ENCODE measurements around the gene SLC25A38.

DNA sequence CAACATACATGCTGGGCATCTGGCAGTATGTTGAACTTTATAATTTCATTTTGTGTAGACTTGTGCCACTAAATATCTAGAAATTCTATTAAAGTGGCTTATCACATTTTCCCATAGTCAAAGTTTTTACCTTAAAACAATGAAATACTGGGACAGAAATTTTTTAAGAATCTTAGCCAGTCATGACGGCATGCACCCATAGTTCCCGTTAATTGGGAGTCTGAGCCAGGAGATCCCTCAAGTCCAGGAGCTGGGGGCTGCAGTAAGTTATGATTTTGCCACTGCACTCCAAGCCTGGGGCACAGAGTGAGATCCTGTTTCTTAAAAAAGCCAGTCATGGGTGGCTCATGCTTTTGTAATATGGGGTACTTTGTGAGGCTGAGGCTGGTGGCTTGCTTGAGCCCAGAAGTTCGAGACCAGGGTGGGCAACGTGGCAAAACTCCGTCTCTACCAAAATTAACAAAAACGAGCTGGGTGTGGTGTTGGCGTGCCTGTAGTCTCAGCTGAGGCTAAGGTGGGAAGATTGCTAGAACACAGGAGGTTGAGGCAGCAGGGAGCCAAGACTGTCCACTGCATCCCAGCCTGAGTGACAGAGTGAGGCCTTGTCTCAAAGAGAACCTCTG, 26.5 kb downstream of the SLC25A38 start:
- TF ChIP-seq, protein P1, sequence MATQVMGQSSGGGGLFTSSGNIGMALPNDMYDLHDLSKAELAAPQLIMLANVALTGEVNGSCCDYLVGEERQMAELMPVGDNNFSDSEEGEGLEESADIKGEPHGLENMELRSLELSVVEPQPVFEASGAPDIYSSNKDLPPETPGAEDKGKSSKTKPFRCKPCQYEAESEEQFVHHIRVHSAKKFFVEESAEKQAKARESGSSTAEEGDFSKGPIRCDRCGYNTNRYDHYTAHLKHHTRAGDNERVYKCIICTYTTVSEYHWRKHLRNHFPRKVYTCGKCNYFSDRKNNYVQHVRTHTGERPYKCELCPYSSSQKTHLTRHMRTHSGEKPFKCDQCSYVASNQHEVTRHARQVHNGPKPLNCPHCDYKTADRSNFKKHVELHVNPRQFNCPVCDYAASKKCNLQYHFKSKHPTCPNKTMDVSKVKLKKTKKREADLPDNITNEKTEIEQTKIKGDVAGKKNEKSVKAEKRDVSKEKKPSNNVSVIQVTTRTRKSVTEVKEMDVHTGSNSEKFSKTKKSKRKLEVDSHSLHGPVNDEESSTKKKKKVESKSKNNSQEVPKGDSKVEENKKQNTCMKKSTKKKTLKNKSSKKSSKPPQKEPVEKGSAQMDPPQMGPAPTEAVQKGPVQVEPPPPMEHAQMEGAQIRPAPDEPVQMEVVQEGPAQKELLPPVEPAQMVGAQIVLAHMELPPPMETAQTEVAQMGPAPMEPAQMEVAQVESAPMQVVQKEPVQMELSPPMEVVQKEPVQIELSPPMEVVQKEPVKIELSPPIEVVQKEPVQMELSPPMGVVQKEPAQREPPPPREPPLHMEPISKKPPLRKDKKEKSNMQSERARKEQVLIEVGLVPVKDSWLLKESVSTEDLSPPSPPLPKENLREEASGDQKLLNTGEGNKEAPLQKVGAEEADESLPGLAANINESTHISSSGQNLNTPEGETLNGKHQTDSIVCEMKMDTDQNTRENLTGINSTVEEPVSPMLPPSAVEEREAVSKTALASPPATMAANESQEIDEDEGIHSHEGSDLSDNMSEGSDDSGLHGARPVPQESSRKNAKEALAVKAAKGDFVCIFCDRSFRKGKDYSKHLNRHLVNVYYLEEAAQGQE (IDR thresholded peaks at IDR 0.05; ENCODE audit: low read depth, low read length) = no peak
- TF ChIP-seq, protein P2, sequence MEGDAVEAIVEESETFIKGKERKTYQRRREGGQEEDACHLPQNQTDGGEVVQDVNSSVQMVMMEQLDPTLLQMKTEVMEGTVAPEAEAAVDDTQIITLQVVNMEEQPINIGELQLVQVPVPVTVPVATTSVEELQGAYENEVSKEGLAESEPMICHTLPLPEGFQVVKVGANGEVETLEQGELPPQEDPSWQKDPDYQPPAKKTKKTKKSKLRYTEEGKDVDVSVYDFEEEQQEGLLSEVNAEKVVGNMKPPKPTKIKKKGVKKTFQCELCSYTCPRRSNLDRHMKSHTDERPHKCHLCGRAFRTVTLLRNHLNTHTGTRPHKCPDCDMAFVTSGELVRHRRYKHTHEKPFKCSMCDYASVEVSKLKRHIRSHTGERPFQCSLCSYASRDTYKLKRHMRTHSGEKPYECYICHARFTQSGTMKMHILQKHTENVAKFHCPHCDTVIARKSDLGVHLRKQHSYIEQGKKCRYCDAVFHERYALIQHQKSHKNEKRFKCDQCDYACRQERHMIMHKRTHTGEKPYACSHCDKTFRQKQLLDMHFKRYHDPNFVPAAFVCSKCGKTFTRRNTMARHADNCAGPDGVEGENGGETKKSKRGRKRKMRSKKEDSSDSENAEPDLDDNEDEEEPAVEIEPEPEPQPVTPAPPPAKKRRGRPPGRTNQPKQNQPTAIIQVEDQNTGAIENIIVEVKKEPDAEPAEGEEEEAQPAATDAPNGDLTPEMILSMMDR (IDR thresholded peaks at IDR 0.05 in 2 of 3, conservative IDR thresholded peaks at IDR 0.05 in 1 of 3; ENCODE audit: control insufficient read depth in 2 of 3, extremely low read depth in 1 of 3, insufficient read depth in 1 of 3, low read depth in 3 of 3, low read length in 3 of 3) = no peak
- TF ChIP-seq ZNF24 (IDR thresholded peaks at IDR 0.05) (no peak), FOS (IDR thresholded peaks at IDR 0.05; ENCODE audit: borderline replicate concordance, extremely low read depth, insufficient read length) (no peak), YY1 (IDR thresholded peaks at IDR 0.05; ENCODE audit: low read depth, low read length) (no peak), POLR2A (IDR thresholded peaks at IDR 0.05; ENCODE audit: low read depth, low read length) (no peak), MYC (IDR thresholded peaks at IDR 0.05; ENCODE audit: insufficient read depth, insufficient read length, insufficient replicate concordance, low read length, severe bottlenecking) (no peak), BCL11A (IDR thresholded peaks at IDR 0.05; ENCODE audit: low read depth, low read length) (no peak), CHD1 (IDR thresholded peaks at IDR 0.05; ENCODE audit: low read depth, low read length) (no peak), NFYB (IDR thresholded peaks at IDR 0.05; ENCODE audit: insufficient read depth, low read depth, low read length) (no peak), ESRRA (IDR thresholded peaks at IDR 0.05; ENCODE audit: low read length) (no peak), NRF1 (conservative IDR thresholded peaks at IDR 0.05; ENCODE audit: low read depth, low read length) (no peak), HCFC1 (IDR thresholded peaks at IDR 0.05; ENCODE audit: low read length) (no peak)
- TF ChIP-seq, protein P3, sequence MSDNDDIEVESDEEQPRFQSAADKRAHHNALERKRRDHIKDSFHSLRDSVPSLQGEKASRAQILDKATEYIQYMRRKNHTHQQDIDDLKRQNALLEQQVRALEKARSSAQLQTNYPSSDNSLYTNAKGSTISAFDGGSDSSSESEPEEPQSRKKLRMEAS (IDR thresholded peaks at IDR 0.05; ENCODE audit: low read depth, low read length) = no peak
